Stimulated activated CD8-positive, alpha-beta memory T cell treated with anti-CD3 and anti-CD28 coated beads, Interleukin-2, amount 100 ng/mL, for 1 hour (primary cell): Measurements from ENCODE around the gene STRN.
"Not testable (repeated sequence)": the region's sequence is repeated elsewhere in the genome, so short reads cannot be mapped to it uniquely, and the experiment has no call there.

ENCODE experiments used
- DNase-seq, 2 donors: peaks; one replicate each; pipeline ENCODE4 v3.0.0-alpha.2; 2020; ENCODE audit warnings: low read depth in 2 of 2

STRN gene

DNA sequence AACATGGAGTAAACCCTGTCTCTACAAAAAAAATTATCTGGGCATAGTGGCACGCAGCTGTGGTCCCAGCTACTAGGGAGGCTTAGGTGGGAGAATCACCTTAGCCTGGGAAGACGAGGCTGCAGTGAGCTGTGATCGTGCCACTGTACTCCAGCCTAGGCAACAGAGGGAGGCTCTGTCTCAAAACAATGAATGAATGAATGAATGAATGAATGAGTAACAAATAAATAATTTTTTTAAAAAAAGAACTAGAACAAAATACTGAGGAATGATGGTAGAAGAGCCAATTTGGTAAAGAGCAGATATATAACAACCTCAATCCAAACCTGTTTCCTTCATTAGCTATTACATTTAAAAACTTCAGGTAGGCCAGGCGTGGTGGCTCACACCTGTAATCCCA, 60.1 kb downstream of the STRN start:
- no peak for DNase-seq

DNA sequence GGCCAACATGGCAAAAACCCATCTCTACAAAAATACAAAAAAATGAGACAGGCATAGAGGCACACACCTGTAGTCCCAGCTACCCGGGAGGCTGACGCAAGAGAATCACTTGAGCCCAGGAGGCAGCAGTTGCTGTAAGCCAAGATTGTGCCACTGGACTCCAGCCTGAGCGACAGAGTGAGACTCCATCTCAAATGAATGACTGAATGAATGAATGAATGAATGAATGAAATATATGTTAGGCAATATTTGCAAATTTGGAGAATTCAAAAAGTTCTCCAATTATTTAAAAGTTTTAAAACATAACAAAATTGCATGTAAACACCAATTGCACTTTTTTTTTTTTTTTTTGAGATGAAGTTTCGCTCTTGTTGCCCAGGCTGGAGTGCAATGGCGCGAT, 61.7 kb downstream of the STRN start:
- DNase-seq: no peak

DNA sequence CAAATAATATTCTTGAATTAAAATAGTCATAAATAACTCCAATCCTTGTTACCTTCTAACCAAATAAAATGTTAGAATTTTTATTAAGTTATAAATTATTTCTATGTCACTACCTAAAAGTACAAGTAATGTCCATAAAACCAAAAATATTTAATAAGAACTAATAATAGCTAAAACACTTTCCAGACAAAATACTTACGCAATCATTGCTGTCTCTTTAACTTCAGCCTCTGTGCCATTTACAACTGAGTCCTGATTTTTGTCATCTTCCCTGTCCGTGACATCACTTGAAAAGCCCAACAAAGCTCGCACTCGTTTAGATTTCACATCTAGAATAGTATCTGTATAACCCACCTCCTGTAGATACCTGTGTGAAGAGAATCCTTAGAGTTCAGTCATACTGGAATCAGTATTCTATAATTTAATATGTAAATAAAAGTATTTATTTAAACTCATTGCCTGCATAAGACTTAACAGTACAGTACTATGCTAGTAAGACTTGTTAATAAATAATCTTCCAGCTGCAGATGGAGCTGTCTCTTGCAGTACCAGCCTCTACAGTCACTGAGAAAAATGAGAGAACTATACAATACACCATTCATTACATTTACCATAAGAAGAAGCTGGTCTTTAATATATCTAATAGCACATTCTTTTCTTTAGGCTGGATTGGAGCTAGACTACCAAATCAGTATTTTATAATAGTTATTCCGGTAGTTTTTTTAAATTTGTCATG, 63.8 kb downstream of the STRN start:
- DNase-seq: no peak

DNA sequence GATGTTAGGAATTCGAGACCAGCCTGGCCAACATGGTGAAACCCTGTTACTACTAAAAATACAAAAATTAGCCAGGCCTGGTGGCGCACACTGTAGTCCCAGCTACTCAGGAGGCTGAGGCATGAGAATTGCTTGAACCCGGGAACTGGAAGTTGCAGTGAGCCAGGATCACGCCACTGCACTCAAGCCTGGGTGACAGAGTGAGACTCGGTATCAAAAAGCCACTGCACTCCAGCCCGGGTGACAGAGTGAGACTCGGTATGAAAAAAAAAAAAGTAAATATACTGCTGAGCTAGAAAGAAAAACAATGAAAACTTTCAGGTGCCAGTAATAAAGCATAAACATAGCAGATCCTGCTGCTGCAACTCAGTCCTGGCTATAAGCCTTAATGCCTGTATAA, 73.5 kb downstream of the STRN start:
- no peak for DNase-seq

DNA sequence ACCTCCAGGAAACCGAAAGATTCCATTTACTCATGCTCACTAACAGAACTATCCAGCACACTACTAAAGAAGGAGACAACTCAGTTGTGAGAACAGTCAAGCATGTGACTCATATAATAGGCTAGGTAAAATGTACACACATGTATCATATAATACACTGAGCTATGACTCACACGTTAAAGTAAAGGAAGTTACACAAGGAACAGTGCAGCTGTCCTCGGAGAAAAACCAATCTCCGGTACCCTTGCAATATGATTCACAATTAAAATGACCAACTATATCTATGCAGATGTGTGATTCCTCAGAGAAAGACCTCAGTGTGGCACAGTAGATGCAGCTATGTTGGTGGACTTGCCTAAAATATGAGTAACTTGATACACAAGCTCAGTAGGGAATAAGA, 76.5 kb downstream of the STRN start:
- DNase-seq: no peak

DNA sequence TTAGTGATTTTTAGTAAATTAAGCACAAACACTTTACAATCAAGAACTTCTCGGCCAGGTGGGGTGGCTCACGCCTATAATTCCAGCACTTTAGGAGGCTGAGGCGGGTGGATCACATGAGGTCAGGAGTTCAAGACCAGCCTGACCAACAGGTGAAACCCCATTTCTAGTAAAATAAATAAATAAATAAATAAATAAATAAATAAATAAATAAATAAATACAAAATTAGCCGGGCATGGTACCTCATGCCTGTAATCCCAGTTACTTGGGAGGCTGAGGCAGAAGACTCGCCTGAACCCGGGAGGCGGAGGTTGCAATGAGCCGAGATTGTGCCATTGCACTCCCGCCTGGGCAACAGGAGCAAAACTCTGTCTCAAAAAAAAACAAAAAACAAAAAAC, 79.2 kb downstream of the STRN start:
- not testable (repeated sequence) for DNase-seq

DNA sequence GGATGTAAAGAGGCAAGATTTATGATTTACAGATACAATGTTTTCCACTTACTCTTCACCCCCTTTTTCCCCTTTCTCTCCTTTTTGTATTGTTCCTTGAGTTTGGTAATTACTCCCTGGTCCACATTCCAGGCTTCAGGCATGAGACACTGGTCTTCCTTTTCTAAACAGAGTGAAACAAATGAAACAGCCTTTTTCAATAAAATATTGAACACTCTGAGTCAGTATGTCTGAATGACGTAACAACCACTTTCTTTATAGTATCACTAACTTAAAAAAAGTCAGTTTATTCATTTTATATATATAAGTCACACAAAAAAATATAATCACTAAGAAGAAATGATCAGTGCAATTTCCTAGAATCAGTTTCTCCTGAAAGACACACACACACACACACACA, 79.7 kb downstream of the STRN start:
- DNase-seq: no peak

DNA sequence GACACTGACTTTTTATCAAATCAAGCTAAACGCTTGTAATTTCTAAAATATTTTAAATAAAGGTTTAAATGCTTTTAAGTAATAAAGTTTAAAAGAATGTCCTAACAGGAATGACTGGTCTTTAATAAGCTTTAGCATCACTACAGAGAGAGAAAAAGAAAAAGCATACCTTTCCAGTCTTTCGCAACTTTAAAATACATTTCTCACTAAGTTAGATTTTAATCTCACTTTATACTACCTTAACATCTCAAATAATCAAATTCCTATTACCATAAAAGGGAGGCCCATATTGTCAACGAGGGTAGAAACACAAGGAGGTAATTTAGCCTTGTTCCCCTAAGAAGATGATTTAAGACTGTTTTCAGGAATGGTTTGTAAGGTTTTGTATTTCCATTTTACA, 80.7 kb downstream of the STRN start:
- no peak for DNase-seq

DNA sequence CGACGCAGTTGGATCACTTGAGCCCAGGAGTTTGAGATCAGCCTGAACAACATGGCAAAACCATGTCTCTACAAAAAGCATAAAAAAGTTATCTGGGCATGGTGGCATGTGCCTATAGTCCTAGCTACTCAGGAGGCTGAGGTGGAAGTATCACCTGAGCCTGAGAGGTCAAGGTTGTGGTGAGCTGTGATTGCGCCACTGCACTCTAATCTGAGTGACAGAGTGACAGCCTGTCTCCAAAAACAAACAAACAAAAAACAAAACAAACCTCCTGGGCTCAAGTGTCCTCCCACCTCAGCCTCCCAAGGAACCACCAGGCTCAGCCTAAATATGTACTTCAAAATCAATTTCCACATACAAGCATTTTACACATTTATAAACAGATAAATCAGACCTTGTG, 83.8 kb downstream of the STRN start:
- no peak for DNase-seq

DNA sequence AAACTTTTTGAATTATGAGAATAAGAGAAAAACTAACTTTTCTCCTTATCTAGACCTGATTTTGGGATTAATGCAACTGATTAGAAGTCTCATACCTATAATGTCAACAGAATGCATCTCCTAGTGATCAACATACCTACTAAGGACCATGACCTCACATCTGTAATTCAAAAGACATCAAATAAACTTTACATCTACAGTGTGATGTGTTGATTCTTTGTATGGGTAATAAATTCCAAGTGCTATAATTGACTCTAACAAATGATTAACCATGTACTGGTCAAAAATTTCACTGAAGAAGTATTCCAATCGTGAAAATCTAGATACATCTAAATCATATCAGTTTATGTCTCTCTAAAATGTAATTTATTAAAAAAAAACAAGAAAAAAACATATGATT, 84.5 kb downstream of the STRN start:
- no peak for DNase-seq

DNA sequence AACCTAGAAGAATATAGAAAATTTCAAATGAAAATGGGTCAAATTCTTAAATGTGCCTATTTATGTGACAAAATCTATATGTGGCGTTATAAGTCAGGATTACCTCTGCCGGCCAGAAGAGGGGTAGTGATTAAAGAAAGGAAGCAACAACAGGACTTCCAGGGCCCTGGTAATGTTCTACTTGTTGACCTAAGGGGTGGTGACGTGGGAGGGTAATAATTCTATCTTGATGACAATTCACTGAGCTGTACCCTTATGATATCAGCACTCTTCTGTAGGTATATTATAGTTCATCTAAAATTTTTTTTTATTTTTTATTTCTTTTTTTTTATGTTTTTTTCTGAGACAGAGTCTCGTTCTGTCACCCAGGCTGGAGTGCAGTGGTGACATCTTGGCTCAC, 87.9 kb downstream of the STRN start:
- no peak for DNase-seq

DNA sequence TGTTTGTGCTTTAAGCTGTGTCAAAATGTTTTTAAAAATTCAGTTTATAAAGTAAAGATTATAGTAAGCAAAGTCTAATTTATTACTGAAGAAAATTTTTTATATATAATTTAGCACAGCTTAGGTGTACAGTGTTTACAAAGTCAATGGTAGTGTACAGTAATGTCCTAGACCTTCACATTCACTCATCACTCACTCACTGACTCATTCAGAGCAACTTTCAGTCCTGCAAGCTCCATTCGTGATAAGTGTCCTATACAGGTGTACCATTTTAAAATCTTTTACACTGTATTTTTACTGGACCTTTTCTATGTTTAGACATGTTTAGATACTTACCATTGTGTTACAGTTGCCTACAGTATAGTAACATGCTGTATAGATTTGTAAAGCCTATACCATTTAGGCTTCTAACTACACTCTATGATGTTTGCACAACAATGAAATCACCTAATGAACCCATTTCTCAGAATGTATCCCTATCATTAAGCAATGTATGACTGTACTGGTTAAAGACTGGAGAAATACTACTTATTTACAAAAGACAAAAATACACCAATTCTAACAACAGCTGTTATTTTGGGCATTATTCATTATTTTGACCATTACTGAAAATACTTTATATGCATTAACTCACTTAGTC, 95.1 kb downstream of the STRN start:
- no peak for DNase-seq

DNA sequence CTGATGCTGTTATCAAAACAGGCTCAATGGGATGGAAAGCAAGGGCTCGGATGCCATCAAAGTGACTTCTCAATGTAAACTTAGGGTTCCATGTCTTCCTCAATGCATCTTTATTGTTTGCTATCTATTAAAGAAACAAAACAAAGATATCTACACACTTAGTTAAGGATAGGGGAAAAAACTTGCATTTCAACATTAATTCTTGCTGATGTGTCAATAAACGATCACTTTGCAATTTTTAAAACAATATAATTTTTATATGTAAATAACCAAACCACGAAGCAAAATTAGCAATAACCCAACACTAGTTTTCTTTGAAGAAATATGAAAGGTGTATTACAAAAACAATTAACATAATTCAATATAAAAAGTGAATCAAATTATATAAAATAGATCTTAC, 96.7 kb downstream of the STRN start:
- no peak for DNase-seq

DNA sequence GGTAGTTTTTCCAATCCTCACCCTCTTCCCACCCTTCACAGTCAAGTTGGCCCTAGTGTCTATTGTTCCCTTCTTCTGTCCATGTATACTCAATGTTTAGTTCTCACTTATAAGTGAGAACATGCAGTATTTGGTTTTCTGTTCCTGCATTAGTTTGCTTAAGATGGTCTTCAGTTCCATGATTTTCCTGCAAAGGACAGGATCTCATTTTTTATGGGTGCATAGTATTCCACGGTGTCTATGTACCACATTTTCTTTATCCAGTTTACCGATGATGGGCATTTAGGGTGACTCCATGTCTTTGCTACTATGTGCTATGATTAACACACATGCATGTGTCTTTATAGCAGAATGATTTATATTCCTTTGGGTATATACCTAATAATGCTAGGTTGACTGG, 104.4 kb downstream of the STRN start:
- no peak for DNase-seq

DNA sequence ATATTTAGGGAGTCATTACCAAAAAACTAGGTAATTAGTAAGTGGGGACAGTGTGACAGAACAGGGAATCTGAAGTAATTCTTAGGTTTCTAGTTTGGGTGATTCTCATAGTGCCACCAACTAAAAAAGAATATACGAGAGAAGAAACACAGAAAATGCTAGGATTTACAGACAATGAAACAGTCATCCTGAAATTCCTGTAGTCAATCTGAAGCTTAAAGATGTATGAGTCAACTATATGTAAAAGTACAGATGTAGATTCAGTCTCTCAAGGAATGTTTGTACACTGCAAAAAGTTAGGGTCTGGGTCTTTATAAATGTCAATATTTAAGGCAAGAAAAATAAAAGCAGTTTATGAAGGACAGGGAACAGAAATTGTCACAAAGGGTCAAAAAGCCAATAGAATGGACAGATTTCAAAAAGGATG, 107.0 kb downstream of the STRN start:
- no peak for DNase-seq

DNA sequence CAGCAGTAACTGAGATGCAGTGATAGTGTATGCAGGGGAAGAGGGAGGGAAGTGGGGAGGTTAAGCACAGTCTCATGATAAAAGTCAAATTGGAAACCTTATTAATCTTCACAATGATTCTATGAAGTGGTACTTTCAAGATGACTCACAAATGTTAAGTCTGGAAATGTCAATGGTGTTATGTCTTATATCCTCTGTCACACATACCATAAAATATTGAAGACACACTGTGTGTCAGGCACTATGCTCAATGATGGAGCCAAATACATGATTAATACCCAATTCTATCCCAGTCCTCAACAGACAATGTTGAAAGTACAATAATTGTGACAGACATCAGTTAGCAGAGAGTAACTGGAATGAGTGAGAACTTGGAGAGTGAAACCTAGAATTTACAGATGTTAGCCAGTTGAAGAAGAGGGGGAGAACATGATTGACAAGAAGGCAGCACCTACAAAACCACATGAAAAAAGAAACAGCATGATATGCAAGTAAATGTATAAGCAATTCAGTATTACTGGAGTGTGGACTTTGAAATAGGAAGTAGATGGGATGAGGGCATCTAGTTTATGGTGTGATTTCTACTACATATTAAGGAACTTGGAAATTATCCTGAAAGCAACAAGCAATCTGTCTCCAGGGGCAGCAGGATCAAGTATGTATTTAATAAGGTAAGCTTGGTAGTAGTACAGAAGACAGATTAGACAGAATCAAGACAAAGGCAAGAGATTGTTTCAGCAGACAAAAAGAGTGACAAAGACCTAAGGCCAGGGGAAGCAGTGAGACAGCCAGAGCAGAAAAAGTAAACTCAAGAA, 107.6 kb downstream of the STRN start:
- DNase-seq: no peak

DNA sequence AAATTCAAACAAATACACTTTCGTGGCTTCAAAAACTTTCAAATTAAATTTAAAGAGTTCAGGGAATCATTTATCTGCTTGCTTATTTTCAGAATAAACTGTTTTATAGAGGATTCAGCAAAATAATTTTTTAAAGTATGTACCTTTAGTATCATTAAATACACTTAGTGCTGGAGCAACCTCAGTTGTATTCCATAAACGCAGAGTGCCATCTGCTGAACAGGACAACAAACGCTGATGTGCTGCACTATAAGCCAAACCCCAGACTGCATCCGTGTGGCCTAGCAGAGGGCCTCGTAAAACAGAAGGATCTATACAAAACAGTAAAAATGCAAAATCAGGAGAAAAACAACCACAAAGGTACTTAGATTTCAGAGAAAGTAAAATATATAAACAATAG, 108.6 kb downstream of the STRN start:
- no peak for DNase-seq

DNA sequence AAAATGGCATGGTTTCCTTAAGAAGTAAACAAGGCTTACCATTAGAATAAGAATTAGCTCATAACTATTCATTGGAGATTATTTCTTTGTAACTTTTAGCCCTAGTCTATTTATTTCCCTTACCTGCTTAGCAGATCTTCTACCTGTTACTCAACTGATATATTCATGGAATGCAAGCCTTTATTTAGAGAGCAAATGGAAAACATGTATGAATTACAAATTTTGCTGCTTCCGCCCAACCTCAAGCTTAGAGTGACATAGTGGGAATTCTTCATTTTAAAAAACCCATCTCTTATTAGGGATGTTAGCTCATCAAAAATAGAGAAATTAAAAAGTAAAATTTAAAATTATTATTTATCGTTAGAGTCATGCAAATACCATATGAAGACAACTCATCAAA, 110.9 kb downstream of the STRN start:
- no peak for DNase-seq

DNA sequence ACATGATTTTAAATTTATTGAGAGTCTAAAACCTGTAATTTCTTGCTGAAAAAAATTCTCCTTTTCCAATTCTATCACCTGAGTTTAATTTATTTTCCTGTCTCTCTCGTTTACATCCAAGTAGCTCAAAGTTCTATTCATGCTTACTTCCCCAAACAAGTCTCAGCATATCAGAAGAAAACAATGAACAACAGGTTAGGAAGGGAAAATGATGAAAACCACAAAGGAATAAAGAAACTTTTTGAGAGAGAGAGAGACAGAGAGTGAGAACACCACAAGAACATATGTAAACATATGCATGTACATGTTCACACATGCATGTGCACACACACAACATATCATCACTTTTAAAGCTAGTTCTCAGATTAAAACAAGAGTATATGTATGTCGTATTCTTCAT, 112.1 kb downstream of the STRN start:
- DNase-seq: no peak

DNA sequence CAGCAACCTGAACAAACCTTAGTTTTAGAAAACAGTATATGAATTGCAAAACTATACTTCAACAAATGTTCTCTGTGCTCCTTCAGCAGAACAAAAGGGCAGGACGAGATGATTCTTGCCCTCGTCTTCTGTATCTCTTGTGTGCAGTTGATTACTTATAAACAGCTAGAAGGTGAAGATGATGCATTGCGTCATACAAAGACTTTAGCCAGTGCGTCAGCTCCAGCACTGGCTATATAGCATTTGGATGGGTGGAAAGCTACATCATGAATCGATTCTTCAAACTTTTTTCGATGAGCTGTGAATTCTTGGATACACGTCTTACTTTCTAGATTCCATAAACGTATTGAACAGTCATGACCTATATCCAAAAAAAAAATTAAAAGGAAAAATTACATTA, 117.1 kb downstream of the STRN start:
- DNase-seq: no peak

DNA sequence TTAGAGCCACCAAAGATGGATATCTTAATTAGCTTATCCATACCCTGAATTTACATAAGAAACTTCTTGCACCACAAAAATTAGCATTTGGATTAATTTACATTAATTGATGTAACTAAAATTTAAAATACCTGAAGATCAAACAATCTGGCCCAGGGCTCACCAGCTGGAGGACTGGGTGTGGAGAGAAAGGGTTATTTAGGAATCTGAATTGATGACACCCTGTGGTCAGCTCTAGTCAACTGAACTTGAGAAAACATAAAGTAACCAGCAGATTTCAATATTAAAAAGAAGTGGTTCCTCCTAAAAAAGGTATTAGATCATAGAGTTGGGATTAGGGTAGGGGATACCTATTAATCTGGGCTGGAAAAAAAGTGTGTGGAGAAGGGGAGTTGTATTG, 122.5 kb downstream of the STRN start:
- DNase-seq: no peak

DNA sequence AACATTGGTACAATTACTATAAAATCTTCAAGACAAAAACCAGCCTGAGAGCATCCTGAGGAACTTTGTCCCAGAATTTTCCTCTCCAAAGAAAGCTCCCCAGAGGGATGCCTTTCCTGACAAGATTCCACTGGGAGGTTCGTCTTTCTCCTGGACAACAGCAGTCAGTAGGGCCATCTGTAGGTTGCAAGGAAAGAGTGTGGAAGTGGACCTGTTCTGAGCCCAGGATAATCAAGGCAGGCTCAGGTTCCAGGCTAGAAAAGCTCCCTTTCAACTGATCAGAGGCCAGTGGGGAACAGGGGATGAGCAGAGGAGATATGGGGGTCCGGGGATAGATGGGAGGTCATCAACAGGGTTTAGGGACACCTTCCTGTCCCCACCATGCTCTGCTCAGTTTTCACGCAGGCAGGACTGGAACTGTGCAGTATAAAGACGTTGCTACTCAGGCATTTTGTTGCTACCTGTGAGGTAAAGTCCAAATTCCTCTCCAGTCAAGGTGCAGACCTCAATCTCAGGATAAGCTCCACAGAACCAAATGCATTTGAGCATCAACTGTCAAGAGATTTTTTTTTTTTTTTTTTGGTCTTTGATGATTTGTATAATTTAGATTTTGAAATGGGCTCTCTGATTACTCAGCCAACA, 126.2 kb downstream of the STRN start:
- DNase-seq: no peak
